NCI-H146 treated with DMSO at 0.1 percent for 48 hours (cell line): ENCODE data around the gene LSAMP.
"Not testable (repeated sequence)": the region's sequence is repeated elsewhere in the genome, so short reads cannot be mapped to it uniquely, and the experiment has no call there.

Experiments used
- DNase-seq: peaks from one replicate; lab custom pipeline; 2025; ENCODE audit not compliant: unreplicated experiment; lab: John Stamatoyannopoulos, UW

Gene LSAMP

GRCh38 chr3:115819785-115820384 lies 625.4 kb downstream of the LSAMP start:
- DNase-seq: peak; percentile 72

DNA sequence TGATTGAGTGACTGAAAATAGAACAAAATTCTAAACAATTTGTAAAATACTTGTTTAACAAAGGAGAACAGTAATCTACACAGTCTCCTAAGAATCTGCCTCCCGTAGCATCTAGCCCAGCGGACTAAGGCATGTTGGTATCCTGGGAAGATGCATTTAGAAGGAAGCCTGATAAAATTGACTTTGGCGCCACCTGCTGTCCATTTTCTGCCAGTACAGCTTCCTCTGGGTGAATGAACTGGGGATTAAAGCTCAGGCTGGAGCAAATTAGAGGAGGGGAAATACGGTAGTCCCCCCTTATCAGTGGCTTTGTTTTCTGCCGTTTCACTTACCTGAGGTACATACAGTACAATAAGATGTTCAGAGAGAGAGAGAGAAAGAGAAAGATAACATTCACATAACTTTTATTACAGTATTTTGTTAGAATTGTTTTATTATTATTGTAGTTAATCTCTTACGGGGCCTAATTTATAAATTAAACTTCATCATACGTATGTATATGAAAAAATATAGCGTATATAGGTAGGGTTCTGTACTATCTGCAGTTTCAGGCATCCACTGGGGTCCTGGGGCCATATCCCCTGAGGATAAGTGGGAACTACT lies 630.4 kb downstream of the LSAMP start:
- DNase-seq: peak; percentile 70

DNA sequence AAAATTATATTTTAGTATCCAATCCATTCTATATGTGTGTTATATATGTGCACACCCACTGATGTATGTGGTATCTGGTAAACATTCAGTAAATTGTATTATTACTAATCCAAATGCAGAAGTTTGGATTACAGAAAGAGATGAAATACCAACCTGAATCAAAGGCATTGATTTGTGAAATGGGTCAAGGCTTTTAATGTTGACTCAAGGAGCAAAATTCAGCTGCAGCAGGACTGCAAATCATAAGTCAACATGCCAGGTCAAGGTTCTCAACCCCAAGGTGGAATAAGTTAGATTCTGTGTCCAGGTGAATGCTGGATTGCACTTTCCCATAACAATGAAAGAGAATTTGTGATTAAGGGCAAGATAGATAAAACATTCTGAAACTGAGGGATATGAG lies 631.3 kb downstream of the LSAMP start:
- no peak for DNase-seq

- DNase-seq: no peak
Observed at GRCh38 chr3:115808816-115809215, 636.5 kb downstream of the LSAMP start.

DNA sequence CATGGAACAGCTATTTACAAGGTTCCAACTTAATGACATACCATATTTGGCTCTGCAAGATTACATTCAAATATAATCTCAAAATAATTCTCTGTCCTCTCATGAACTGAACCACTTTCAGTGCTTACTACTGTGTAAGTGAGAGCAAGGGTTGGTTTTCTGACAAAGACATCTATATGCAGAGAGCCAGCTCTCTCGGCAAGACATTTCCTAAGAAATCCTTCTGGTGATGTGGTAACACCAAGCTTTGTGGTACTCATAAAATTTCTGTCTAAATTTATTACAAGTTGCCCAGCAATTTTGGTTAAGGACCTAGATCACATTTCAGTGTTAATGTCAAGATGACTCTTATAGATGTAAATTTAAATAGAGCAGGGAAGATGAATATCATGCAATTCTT lies 637.0 kb downstream of the LSAMP start:
- no peak for DNase-seq

DNA sequence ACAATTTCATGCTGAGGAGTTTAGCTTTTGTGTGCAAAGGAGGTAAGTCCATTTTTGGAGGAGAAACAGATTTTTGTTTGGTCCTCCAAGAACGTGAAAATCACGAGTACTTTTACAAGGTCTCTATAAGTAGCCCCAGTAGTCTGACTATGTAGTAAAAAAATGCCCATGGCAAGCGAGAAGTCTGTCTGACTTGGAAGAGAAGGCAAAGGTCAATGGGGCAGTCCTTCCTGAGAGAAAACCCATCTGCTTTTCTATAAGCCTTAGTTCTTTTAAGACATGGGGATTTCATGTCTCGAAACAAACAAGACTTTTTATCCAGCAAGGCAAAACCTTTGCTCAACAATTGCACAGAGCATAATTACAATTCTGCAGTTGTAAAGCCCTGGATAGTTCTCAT lies 638.8 kb downstream of the LSAMP start:
- no peak for DNase-seq

DNA sequence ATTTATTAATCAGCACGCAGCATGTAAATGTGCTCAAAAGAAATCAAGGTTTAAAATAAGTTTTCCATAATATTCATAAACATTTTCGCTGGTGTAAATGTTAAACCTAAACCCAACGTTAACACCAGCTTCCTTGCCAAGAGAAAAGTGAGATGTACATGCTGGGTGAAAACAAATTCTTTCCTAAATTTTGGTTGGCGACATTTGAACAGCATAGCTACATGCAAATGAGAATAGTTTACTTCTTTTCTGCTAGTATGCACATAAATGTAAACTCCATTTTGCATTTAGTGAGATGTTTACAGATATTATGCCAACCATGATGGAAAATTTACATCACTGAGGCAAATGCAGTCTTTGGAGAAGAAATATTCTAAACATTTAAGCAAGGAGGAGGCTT lies 639.8 kb downstream of the LSAMP start:
- DNase-seq: no peak

- DNase-seq: no peak
Observed at GRCh38 chr3:115804713-115805119, 640.6 kb downstream of the LSAMP start.

- no peak for DNase-seq
Observed at GRCh38 chr3:115804200-115804599, 641.1 kb downstream of the LSAMP start.

DNA sequence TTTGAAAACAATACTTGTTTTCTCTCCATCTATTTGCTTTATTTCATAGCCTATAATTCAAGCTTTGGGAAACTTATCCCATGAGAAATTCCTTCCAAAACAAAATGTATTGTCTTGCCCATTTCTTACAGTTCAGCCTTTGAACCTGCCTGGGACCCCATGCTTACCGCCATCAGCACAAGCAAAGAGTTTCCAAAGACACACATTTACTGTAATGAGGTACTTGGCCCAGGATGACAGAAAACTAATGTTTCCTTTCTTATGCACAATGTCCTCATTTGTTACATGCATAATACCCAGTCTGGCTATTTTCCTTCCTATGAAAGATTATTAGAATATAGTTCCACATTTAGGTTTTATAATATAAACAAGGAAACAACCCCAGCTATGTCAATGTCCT lies 641.6 kb downstream of the LSAMP start:
- DNase-seq: no peak

GRCh38 chr3:115800489-115801075 lies 644.7 kb downstream of the LSAMP start:
- DNase-seq: no peak

DNA sequence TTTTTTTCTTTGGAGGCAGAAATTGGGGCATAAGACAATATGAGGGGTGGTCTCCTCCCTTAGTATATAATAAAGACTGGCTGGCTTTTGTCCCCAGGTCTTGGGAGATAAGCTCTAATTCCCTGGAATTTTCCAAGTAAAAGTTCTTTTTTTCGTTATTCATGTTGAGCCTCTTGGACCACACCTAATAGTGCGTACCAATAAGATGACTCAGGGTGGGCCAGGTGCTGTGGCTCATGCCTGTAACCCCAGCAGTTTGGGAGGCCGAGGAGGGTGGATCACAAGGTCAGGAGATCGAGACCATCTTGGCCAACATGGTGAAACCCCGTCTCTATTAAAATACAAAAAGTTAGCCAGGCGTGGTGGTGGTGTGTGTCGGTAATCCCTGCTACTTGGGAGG lies 645.2 kb downstream of the LSAMP start:
- not testable (repeated sequence) for DNase-seq

GRCh38 chr3:115792206-115792955 lies 652.9 kb downstream of the LSAMP start:
- DNase-seq: no peak

GRCh38 chr3:115791271-115792153 lies 653.8 kb downstream of the LSAMP start:
- not testable (repeated sequence) for DNase-seq

- no peak for DNase-seq
Observed at GRCh38 chr3:115790759-115791158, 654.5 kb downstream of the LSAMP start.

DNA sequence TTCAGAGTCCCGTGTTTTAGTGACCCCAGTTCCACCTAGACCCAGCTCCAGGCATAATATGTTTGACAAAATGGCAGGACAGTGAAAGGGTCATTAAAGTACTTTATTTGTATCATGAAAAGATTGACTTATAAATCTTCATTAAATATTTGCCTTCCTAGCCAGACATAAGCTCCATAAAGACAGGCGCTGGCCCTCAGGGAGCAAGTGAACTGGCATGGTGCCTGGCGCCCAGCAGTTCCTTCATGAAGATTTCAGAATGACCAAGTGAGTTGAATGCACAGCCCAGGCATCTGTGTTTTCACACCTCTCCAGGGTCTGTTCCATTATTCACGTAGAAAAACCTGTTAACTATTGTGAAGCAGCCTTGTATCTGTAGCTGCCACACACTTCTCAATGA lies 655.8 kb downstream of the LSAMP start:
- no peak for DNase-seq

- DNase-seq: no peak
Observed at GRCh38 chr3:115788921-115789470, 656.3 kb downstream of the LSAMP start.

DNA sequence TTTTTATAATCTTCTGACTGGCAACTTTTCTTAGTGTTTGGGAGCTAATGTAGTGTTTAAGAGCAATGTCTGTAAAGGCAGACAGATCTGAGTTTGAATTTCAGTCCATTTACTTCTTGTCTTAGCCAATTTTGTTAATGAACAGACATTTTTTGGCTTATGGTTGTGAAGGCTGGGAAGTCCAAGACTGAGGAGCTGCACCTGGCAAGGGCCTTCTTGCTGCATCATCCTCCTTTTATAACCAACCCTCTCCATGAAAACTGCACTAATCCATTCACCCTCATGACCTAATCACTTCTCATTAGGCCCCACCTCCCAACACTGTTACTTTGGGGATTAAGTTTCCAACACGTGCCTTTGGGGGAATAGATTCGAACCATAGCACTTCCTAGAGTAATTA lies 657.5 kb downstream of the LSAMP start:
- DNase-seq: no peak

- no peak for DNase-seq
Observed at GRCh38 chr3:115785782-115786181, 659.5 kb downstream of the LSAMP start.

- no peak for DNase-seq
Observed at GRCh38 chr3:115784739-115785536, 660.3 kb downstream of the LSAMP start.
